ENCODE measurements around the gene GPSM3.

GPSM3 gene

DNA sequence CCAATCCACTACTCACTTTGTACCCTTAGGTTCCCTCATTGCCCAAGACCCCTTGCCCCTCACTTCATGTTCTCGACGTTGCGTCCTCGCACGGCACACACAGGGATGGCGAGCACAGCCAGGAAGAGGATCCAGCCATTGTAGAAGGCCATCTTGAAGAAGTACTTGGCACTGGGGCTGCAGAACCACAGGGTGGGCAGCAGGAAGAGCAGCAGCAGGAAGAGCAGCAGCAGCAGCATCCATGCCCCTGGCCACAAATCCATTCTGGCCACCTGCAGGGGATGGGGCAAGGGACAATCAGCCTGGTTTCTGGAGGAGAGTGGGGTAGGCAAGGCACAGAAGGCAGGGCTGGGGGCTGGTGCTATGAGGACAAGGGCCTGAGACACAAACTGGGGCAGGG lies 21.2 kb downstream of the GPSM3 start:
- in situ Hi-C loops (cut with HindIII; ENCODE audit: low pct_unique_long_range_greater_than_20kb, low sequenced_read_pairs) = no loop called here
- no peak for DNase-seq (ENCODE audit: low read depth in 1 of 2, low spot score in 1 of 2)
- no peak for TF ChIP-seq JUND (IDR thresholded peaks at IDR 0.05; ENCODE audit: low read depth)

DNA sequence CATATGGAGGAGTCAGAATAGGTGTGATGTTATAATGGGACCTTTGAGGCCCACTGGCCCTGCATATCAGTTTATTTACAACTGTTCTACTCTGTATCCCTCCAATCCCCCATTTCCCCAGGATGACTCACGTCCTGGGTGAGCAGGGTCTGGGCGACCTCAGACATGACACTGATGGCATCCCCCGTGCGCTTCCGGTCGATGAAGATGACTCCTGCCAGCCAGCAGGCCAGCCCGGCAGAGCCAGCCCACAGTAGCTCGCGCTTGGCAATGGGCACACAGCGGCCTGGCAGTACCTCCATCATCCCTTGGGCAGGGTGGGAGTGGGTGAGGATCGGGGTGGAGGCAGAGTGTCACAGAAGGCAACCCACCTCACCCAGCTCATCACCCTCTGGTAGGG lies 22.1 kb downstream of the GPSM3 start:
- TF ChIP-seq JUND (IDR thresholded peaks at IDR 0.05; ENCODE audit: low read depth) = no peak
- in situ Hi-C loops (cut with HindIII; ENCODE audit: low pct_unique_long_range_greater_than_20kb, low sequenced_read_pairs) = no loop called here
- no peak for DNase-seq (ENCODE audit: low read depth in 1 of 2, low spot score in 1 of 2)

DNA sequence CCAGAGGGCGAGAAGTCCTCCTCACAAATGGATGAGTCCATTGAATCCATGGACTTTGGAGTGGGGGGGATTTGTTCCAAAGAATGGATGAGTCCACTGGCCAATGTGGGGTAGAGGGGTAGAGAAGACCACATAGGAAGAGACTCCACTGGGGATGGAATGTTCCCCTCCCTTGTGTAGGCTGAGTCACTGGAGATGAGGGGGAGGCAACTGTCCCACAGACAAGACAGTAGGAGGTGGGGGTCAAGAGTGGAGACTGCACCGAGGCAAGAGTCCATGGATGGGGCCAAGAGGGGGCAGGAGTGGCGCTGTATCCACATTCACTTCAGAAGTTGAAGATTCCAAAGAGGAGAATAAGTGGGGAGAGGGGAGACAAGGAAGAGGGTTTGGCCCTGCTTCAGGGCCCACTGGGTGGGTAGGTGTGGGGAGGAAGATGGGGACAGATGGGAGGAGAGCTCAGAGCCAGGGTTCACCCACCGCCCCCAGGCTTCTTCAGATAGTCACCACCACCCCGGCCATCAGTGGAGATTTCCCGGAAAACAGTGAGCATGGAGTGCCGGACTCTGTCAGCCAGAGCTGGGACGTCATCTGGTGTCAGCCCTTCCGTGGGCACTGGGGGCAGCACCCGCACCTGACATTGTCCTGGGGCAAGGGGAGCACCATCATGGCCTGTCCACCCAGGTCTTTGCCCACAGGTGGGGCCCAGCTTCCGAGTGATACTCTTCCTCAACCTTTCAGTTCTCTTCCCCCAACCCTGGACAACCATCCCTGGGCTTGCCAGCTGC lies 23.4 kb downstream of the GPSM3 start:
- in situ Hi-C loops (cut with HindIII; ENCODE audit: low pct_unique_long_range_greater_than_20kb, low sequenced_read_pairs) = no loop called here
- no peak for TF ChIP-seq JUND (IDR thresholded peaks at IDR 0.05; ENCODE audit: low read depth)
- no peak for DNase-seq (ENCODE audit: low read depth in 1 of 2, low spot score in 1 of 2)

- no peak for TF ChIP-seq JUND (IDR thresholded peaks at IDR 0.05; ENCODE audit: low read depth)
- in situ Hi-C loops (cut with HindIII; ENCODE audit: low pct_unique_long_range_greater_than_20kb, low sequenced_read_pairs) = no loop called here
- no peak for DNase-seq (ENCODE audit: low read depth in 1 of 2, low spot score in 1 of 2)
Measured at GRCh38 chr6:32168350-32168749, 24.1 kb downstream of the GPSM3 start.

GRCh38 chr6:32167761-32168262 lies 24.6 kb downstream of the GPSM3 start:
- no peak for DNase-seq (ENCODE audit: low read depth in 1 of 2, low spot score in 1 of 2)
- TF ChIP-seq JUND (IDR thresholded peaks at IDR 0.05; ENCODE audit: low read depth) = no peak
- in situ Hi-C loops (cut with HindIII; ENCODE audit: low pct_unique_long_range_greater_than_20kb, low sequenced_read_pairs) = no loop called here

DNA sequence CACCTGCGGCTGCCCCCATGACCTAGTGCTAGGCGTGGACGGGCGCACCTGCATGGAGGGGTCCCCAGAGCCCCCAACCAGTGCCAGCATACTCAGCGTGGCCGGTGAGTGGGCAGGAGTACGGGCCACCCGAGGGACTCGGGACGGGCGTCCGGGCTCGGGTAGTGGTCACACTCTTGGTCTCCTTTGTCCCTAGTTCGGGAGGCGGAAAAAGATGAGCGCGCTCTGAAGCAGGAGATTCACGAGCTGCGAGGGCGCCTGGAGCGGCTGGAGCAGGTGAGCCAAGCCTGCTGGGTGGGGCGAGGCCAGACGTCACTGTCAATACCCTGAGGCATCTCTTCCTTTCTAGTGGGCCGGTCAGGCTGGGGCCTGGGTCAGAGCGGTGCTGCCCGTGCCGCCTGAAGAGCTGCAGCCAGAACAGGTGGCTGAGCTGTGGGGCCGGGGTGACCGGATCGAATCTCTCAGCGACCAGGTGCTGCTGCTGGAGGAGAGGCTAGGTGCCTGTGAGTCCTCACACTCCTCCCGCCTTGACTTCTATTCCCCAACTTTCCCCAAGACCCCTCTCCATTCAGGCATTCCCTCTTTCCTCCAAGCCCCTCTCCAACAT lies 25.2 kb downstream of the GPSM3 start:
- DNase-seq (ENCODE audit: low read depth in 1 of 2, low spot score in 1 of 2) = no peak
- no peak for TF ChIP-seq JUND (IDR thresholded peaks at IDR 0.05; ENCODE audit: low read depth)
- in situ Hi-C loops (cut with HindIII; ENCODE audit: low pct_unique_long_range_greater_than_20kb, low sequenced_read_pairs) = no loop called here

DNA sequence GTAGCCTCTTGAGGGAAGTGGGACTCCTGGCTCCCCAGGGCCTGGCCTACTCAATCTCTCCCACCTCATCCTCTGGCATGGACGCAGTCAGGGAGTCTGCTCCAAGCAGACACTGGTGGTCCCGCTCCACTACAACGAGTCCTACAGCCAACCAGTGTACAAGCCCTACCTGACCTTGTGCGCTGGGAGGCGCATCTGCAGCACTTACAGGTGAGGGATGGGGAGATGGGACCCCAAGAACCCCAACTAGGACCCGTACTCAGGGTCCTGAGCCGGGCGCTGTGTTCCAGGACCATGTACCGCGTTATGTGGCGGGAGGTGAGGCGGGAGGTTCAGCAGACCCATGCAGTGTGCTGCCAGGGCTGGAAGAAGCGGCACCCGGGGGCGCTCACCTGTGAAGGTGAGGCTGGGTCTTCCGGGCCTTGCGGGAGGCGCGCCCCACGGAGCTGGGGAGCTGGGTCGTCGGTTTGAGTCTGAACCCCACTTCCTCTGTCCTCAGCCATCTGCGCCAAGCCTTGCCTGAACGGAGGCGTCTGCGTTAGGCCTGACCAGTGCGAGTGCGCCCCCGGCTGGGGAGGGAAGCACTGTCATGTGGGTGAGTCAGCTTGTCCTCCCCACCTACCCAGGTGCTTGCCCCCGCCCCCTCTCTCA lies 25.9 kb downstream of the GPSM3 start:
- in situ Hi-C loops (cut with HindIII; ENCODE audit: low pct_unique_long_range_greater_than_20kb, low sequenced_read_pairs) = no loop called here
- no peak for DNase-seq (ENCODE audit: low read depth in 1 of 2, low spot score in 1 of 2)
- TF ChIP-seq JUND (IDR thresholded peaks at IDR 0.05; ENCODE audit: low read depth) = no peak

DNA sequence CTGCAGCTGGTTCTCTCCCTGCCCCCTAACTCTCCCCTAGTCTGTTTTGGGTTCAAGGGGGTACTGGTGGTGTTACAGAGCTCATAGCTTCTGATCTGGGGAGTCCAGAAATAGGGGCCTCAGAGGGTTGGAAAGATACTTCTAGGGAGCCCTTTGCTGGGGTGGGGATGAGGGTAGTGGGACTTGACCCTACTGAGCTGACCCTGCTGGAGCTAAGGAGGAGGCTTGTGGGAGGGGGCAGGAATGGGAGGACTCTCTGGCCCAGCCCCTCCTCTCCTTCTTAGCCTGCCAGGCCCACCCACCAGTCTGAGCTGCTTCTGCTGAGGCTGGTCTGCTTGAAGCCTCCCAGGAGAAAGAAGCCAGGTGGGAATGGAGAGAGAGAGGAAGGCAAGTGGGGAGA lies 28.1 kb downstream of the GPSM3 start, which contains the start of gene EGFL8:
TSS of gene EGFL8 (plus strand) at position 301 of the 400 bp plus-strand sequence. CDS start 1,571 bp downstream, outside the sequence.
- TF ChIP-seq JUND (IDR thresholded peaks at IDR 0.05; ENCODE audit: low read depth) = no peak
- in situ Hi-C loops (cut with HindIII; ENCODE audit: low pct_unique_long_range_greater_than_20kb, low sequenced_read_pairs) = no loop called here
- DNase-seq (ENCODE audit: low read depth in 1 of 2, low spot score in 1 of 2) = no peak

DNA sequence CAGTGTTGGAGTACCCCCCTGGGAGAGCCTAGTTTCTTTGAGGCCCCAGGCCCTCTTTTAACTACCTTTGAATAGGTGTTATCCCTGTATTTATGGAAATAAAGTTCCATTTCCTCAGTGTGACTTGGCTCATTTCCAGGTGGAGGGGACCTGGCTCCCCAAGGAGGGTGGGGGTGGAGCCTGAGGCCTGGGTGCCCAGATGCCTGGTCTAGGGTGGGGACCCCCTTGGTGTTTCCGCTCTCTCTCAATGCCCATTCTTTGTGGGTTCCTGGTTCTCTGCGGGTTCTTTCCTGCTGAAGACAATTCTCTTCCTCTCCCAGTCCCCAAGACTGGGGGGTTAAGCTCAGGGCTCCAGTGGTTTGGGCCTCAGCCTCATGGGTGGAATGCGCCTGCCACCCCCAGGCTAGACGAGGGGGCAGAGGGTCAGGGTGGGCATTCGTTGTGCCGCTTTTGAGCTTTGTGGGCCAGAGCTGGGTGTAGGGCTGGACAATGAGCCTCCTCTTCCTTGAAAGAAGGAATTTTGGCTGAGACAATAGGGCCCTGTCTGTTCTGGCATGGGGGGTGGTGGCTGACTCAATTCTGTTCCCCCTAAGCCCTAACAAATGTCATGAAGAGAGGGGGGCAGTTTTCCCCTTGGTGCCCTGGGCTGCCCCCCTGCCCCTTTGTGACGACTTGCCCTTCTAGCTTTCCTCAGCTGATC lies 28.7 kb downstream of the GPSM3 start:
- DNase-seq (ENCODE audit: low read depth in 1 of 2, low spot score in 1 of 2) = no peak
- in situ Hi-C loops (cut with HindIII; ENCODE audit: low pct_unique_long_range_greater_than_20kb, low sequenced_read_pairs) = no loop called here
- no peak for TF ChIP-seq JUND (IDR thresholded peaks at IDR 0.05; ENCODE audit: low read depth)

- in situ Hi-C loops (cut with HindIII; ENCODE audit: low pct_unique_long_range_greater_than_20kb, low sequenced_read_pairs) = no loop called here
Measured at GRCh38 chr6:32158052-32158451, 34.4 kb downstream of the GPSM3 start.

DNA sequence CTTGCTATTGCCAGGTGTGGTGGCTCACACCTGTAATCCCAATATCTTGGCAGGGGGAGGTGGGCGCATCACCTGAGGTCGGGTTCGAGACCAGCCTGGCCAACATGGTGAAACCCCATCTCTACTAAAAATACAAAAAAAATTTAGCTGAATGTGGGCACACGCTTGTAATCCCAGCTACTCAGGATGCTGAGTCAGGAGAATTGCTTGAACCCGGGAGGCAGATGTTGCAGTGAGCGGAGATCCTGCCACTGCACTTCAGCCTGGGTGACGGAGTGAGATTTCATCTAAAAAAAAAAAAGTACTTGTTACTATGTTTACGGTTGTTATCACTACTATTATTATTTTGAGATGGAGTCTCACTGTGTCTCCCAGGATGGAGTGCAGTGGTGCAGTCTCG lies 35.6 kb downstream of the GPSM3 start:
- in situ Hi-C loops (cut with HindIII; ENCODE audit: low pct_unique_long_range_greater_than_20kb, low sequenced_read_pairs) = no loop called here
- TF ChIP-seq JUND (IDR thresholded peaks at IDR 0.05; ENCODE audit: low read depth) = no peak
- DNase-seq (ENCODE audit: low read depth in 1 of 2, low spot score in 1 of 2) = no peak

More at GRCh38 chr6:32158052-32158451, 34.4 kb downstream of the GPSM3 start:
- DNase-seq (ENCODE audit: low read depth in 1 of 2, low spot score in 1 of 2) = no peak
- TF ChIP-seq JUND (IDR thresholded peaks at IDR 0.05; ENCODE audit: low read depth) = no peak

- in situ Hi-C loops (cut with HindIII; ENCODE audit: low pct_unique_long_range_greater_than_20kb, low sequenced_read_pairs) = no loop called here
- no peak for TF ChIP-seq JUND (IDR thresholded peaks at IDR 0.05; ENCODE audit: low read depth)
- peak; percentile 79 to 90 for DNase-seq (ENCODE audit: low read depth in 1 of 2, low spot score in 1 of 2)
Measured at GRCh38 chr6:32154514-32155161, 37.8 kb downstream of the GPSM3 start.
